GM21360 (cell line): ENCODE results near the gene PSMD10.

ENCODE experiments used
- ATAC-seq: cut with Tn5 transposase; IDR thresholded peaks from one replicate; pipeline ENCODE4 v1.9.1; 2021; ENCODE audit warnings: mild to moderate bottlenecking, moderate library complexity; ENCODE audit not compliant: unreplicated experiment

PSMD10 gene

GRCh38 chrX:108081110-108081509 is 10.2 kb downstream of the PSMD10 start:
- no peak for ATAC-seq

GRCh38 chrX:108072746-108073145 is 18.6 kb downstream of the PSMD10 start:
- ATAC-seq = no peak

- ATAC-seq = no peak
Observed at GRCh38 chrX:108071578-108071977, 19.8 kb downstream of the PSMD10 start.

GRCh38 chrX:108070891-108071290 is 20.5 kb downstream of the PSMD10 start:
- ATAC-seq = no peak

GRCh38 chrX:108068121-108068520 is 23.2 kb downstream of the PSMD10 start:
- no peak for ATAC-seq

- ATAC-seq = no peak
Observed at GRCh38 chrX:108064613-108065012, 26.7 kb downstream of the PSMD10 start.

GRCh38 chrX:108064001-108064400 is 27.3 kb downstream of the PSMD10 start:
- ATAC-seq = no peak

- ATAC-seq = no peak
Observed at GRCh38 chrX:108059801-108060200, 31.5 kb downstream of the PSMD10 start.

- no peak for ATAC-seq
Observed at GRCh38 chrX:108055546-108055945, 35.8 kb downstream of the PSMD10 start.

GRCh38 chrX:108053218-108053617 is 38.1 kb downstream of the PSMD10 start:
- no peak for ATAC-seq

- ATAC-seq = no peak
Observed at GRCh38 chrX:108049649-108050048, 41.7 kb downstream of the PSMD10 start.

GRCh38 chrX:108044554-108045256 is 46.6 kb downstream of the PSMD10 start, which contains the start of gene VSIG1:
TSS of gene VSIG1 (plus strand) at chrX:108045065. CDS start at chrX:108045131, 66 bp downstream.
- ATAC-seq = no peak

GRCh38 chrX:108036298-108036973 is 54.9 kb downstream of the PSMD10 start:
- no peak for ATAC-seq

GRCh38 chrX:108034725-108035124 is 56.6 kb downstream of the PSMD10 start:
- ATAC-seq = no peak
